ENCODE measurements around the gene FBXO27. TPM values are rescaled to one million over a fixed set of nuclear protein-coding genes. Genes with fewer than 3 reads are reported as not detected.
"Not testable (repeated sequence)": the region's sequence is repeated elsewhere in the genome, so short reads cannot be mapped to it uniquely, and the experiment has no call there.

Gene FBXO27
- total RNA-seq, 1 experiment from 2014 or later = 4.4 TPM

- DNase-seq (ENCODE audit: low read depth) = no peak
Measured at GRCh38 chr19:39045506-39045905, 13.2 kb upstream of the FBXO27 start.

DNA sequence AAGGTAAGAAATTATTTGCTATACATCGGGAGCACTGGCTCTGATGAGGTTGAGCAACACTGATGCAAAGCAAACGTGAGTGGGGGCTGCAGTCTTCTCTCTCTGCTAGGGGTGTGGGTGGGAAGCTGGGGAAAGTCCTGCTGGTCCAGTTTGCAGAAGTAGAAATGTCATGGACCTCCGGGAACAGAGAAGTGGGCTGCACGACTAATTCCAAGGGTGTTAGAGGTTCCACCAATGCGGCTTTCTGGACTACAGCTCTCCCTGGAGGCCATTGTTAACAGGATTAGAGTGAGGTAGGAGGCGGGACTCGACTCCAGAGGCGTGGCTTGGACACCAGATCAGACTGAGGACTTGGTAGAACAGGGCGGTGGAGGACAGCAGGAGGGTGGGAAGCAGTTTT lies 5.7 kb upstream of the FBXO27 start:
- peak; percentile 25 for DNase-seq (ENCODE audit: low read depth)

DNA sequence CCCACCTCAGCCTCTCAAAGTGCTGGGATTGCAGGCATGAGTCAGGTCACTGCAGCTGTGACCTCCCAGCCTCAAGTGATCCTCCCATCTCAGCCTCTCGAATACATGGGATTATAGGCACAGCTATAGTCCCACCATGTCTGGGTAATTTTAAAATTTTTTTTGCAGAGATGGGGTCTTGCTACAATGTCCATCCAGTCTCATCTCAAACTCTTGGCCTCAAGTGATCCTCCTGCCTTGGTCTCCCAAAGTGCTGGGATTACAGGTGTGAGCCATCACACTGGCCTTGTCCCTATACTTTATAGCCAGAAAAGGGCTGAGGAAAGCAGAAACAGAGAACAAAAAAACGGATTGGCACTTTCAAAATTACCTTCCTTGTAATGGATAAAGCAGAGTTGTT lies 4.8 kb upstream of the FBXO27 start:
- no peak for DNase-seq (ENCODE audit: low read depth)

DNA sequence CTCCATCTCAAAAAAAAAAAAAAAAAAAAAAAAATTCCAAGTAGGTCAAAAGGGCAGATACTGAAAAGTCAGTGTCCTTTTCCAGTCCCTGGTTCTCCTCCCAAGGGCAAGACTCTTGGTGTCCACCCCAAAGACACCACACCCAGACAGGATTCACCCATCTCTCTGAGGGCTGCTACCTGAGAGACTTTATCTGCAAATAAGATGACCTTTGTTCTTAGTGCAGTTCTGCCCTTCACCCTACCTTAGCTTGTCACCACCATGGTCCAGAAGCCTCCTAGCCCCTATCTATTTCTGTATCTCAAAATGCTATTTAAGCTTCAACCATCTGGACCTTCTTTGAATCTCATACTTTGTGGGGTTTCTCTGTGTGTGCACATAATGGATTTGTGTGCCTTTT lies 4.2 kb upstream of the FBXO27 start:
- no peak for DNase-seq (ENCODE audit: low read depth)

- DNase-seq (ENCODE audit: low read depth) = peak; percentile 65
Measured at GRCh38 chr19:39031368-39032062, 834 bp downstream of the FBXO27 start.

DNA sequence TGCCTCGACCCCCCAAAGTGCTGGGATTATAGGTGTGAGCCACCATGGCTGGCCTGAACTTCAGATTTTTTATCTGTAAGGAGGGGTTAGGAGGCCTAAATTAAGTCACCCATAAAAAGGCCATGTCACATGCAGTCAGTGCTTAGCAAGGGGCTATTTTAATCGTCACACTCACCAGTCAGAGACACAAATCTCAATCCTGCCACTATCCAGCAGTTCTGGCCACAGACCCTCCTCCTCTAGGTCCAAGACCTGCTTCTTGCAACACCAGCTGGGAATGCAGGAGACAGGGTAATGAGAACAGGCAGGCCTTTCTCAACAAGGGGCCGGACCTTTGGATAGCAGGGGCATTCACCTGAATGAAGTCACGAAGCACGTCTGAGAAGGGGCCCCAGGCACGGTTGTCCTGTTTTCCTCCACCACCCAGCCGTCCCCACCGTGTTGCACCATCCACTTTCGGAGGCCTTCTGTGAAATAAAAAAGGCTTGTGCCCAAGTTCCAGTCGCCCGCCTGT lies 1.4 kb downstream of the FBXO27 start:
- no peak for DNase-seq (ENCODE audit: low read depth)

DNA sequence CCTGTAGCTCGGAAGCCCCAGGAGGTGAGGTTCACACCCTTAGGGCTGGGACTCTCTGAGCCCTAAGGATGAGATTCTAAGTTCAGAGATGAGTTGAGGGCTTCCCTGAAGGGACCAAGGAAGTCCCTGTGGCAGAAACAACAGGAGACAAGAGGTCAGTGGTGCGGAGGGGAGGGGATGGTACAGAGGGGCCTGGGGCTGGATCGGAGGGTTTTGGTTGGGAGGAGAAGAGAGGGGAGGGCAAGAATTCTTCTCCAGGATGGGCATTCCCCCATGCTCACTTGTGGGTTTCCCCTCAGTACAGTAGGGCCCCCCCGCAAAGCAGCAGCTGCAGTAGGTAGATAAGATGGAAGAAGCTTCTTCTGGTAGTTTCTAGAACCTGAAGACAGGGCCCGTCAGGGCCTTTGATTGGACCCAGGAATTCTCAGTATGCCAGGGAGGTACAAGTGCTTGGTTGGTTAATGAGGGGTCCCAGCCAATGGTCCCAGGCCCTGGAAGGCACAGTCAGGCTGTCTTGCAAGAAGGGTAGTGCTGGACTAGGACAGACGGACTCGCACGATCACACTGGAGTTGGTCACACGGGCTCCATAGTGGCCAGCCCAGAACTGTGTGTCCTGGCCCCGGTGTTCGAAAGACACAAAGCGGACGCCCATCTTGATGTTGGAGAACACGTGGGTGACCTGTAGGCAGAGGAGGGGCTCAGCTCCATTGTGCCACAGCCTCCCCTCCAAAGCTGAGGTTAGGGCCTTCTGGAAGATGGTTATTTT lies 7.3 kb downstream of the FBXO27 start:
- no peak for DNase-seq (ENCODE audit: low read depth)

- no peak for DNase-seq (ENCODE audit: low read depth)
Measured at GRCh38 chr19:39021063-39021462, 11.3 kb downstream of the FBXO27 start.

- DNase-seq (ENCODE audit: low read depth) = no peak
Measured at GRCh38 chr19:39017646-39018045, 14.7 kb downstream of the FBXO27 start.

DNA sequence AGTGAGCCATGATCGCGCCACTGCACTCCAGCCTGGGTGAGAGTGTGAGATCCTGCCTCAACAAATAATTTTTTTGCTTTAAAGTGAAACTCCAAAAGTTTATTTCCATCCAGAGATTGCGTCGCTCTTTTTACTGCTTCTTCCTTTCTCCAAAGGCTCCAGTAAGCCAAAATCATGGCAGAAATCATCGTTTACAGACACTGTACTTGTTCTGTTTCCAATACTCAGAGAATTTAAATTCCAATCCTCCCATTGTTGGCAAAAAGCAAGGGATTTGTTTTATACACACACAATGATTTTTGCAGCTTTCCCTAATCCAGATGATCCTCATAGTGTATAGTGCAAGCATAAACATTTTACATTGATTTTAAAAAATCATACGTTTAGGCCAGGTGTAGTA lies 15.3 kb downstream of the FBXO27 start:
- DNase-seq (ENCODE audit: low read depth) = no peak

DNA sequence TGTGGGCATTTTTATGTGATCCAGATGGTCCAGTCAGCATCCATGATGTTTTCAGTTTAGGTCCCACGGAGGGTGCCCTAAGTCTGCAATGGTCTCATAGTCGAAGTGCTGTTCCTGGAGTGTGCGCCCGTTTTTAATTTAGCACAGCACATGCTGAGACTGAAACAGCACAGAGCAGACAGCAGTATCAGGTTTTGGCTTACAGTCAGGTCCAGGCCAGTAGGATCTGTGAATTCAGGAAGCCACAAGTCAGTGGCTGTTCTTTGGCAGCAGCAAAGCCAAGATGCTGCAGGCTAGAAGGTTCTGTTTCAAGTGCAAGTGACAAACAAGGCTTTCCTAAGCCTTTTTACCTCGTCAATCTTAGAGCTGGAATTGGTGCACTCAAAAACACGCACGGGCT lies 18.3 kb downstream of the FBXO27 start:
- no peak for DNase-seq (ENCODE audit: low read depth)

GRCh38 chr19:39009001-39009400 lies 23.3 kb downstream of the FBXO27 start:
- no peak for DNase-seq (ENCODE audit: low read depth)

DNA sequence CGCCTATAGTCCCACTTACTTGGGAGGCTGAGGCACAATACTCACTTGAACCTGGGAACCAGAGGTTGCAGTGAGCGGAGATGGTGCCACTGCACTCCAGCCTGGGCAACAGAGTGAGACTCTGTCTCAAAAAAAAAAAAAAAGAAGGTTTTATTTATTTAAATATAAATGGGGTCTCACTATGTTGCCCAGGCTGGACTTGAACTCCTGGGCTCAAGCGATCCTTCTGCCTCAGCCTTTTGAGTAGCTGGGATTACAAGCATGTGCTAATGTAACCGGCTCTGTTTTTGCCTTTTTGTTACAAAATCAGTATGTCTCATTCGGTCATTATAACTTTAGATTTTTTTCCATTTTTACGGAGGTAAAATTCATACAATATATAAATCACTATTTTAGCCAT lies 24.2 kb downstream of the FBXO27 start:
- DNase-seq (ENCODE audit: low read depth) = no peak

- no peak for DNase-seq (ENCODE audit: low read depth)
Measured at GRCh38 chr19:39007096-39007495, 25.3 kb downstream of the FBXO27 start.

- no peak for DNase-seq (ENCODE audit: low read depth)
Measured at GRCh38 chr19:39004403-39004802, 27.9 kb downstream of the FBXO27 start.

- no peak for DNase-seq (ENCODE audit: low read depth)
Measured at GRCh38 chr19:39003796-39004195, 28.6 kb downstream of the FBXO27 start.

GRCh38 chr19:39003188-39003587 lies 29.2 kb downstream of the FBXO27 start:
- no peak for DNase-seq (ENCODE audit: low read depth)

DNA sequence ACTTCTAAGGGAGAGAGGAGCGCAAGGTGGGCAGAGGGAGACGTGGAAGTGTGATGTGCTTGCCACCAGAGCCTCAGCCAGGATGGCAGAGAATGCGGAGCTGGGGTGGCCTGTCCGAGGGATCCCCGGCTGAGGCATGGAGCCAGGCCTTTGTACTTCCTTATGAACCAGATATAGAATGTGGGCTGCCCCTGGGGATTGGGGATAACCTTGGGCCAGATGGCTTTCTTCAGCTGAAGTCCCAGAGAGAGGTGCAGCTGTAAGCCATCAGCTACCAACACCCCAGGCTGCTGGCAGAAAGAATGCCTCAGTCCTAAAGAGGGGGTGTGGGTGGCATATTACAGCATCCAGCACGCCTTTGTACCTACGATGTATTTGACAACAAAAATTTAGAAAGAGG lies 31.3 kb downstream of the FBXO27 start:
- no peak for DNase-seq (ENCODE audit: low read depth)

DNA sequence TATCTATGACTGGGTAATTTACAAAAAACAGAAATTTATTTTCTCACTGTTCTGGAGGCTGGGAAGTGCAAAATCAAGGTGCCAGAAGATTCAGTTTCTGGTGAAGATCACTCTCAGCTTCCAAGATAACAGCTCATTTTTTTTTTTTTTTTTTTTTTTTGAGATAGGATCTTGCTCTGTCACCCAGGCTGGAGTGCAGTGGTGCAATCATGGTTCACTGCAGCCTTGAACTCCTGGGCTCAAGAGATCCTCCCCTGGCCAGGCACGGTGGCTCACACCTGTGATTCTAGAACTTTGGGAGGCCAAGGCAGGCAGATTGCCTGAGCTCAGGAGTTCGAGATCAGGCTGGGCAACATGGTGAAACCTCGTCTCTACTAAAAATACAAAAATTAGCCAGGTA lies 34.8 kb downstream of the FBXO27 start:
- DNase-seq (ENCODE audit: low read depth) = not testable (repeated sequence)

- DNase-seq (ENCODE audit: low read depth) = peak; percentile 71
Measured at GRCh38 chr19:38993271-38993670, 39.1 kb downstream of the FBXO27 start.

GRCh38 chr19:38990949-38991697 lies 41.2 kb downstream of the FBXO27 start:
- DNase-seq (ENCODE audit: low read depth) = peak; percentile 49

- not testable (repeated sequence) for DNase-seq (ENCODE audit: low read depth)
Measured at GRCh38 chr19:38989614-38990013, 42.7 kb downstream of the FBXO27 start.

Data from LHCN-M2 (cell line).